Progenitor cell of endocrine pancreas (in vitro differentiated cells): Measurements from ENCODE around the gene ASAP2. TPM values are rescaled to one million over a fixed set of nuclear protein-coding genes. Genes with fewer than 3 reads are reported as not detected.
"Not testable (repeated sequence)": the region's sequence is repeated elsewhere in the genome, so short reads cannot be mapped to it uniquely, and the experiment has no call there.

Experiments
- DNase-seq: peaks from one replicate; pipeline ENCODE4 v3.0.0; 2021; ENCODE audit warnings: low spot score; ENCODE audit not compliant: unreplicated experiment
- H3K27ac Mint-ChIP-seq: 2 replicates; pipeline ENCODE4 v1.8.0; 2021; ENCODE audit warnings: mild to moderate bottlenecking, moderate library complexity, mixed read lengths
- H3K27me3 Mint-ChIP-seq: 2 replicates; pipeline ENCODE4 v1.8.0; 2021; ENCODE audit warnings: mixed read lengths
- H3K36me3 Mint-ChIP-seq: 2 replicates; pipeline ENCODE4 v1.8.0; 2022; ENCODE audit warnings: mixed read lengths; ENCODE audit not compliant: insufficient read depth
- H3K4me1 Mint-ChIP-seq: 2 replicates; pipeline ENCODE4 v1.8.0; 2021; ENCODE audit warnings: low read depth, mixed read lengths
- H3K4me3 Mint-ChIP-seq: 2 replicates; pipeline ENCODE4 v1.8.0; 2021; ENCODE audit warnings: low read depth, mild to moderate bottlenecking, moderate library complexity, mixed read lengths
- H3K9me3 Mint-ChIP-seq: 2 replicates; pipeline ENCODE4 v1.8.0; 2021; ENCODE audit warnings: low read depth, mixed read lengths
- total RNA-seq: library from RNA; stranded (reverse); gene quantifications from 2 replicates; pipeline ENCODE4 v1.2.1, GENCODE V29; 2021
- TF ChIP-seq, protein P1 (sequence below): fragments of 200-600 bp; sonication (generic); IDR thresholded peaks from one replicate; pipeline ENCODE4 v1.5.0; 2021; ENCODE audit warnings: antibody characterized with exemption, mild to moderate bottlenecking; ENCODE audit not compliant: unreplicated experiment

Gene ASAP2
- total RNA-seq, 1 donor from 2014 or later: 65.4 TPM

DNA sequence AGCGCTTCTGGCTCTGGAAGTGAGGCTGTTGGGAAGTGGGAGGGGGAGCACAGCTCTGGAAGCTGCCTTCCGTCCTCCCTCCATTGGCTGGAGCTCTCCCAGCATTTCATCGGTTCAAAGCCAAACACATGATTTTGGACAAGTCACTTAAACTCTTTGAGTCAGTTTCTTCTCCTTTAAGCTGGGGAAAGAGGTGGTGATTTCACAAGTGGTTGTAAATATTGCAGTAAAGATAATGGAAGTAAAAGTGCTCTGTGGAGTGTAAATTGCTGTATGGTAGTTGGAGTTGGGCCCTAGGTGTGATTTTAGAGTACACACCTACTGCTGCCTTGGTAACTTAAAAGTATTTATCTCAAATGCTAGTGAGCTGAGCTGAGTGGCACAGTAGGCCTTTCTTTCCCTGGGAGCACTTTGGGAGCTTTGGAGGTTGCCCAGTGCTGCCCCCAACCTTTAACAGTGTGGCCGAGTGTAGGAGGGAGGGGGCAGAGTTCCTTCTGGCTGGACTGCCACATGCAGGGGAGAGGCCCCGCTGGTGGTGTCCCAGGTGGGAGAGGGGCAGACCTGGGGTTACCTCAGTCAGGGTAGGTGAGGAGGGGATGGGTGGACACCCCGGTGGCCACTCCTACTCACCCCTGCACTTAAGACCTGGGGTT is 54.7 kb downstream of the ASAP2 start:
- Mint-ChIP-seq H3K4me1 (peaks cover 40% of the 10 kb centered on the region), H3K4me3 (no peak overlapping the region), H3K36me3 (no peaks in the 10 kb centered on the region), H3K27ac (peak overlapping the region; percentile 60), H3K27me3 (no peaks in the 10 kb centered on the region), H3K9me3 (no peaks in the 10 kb centered on the region)
- TF ChIP-seq, protein P1, sequence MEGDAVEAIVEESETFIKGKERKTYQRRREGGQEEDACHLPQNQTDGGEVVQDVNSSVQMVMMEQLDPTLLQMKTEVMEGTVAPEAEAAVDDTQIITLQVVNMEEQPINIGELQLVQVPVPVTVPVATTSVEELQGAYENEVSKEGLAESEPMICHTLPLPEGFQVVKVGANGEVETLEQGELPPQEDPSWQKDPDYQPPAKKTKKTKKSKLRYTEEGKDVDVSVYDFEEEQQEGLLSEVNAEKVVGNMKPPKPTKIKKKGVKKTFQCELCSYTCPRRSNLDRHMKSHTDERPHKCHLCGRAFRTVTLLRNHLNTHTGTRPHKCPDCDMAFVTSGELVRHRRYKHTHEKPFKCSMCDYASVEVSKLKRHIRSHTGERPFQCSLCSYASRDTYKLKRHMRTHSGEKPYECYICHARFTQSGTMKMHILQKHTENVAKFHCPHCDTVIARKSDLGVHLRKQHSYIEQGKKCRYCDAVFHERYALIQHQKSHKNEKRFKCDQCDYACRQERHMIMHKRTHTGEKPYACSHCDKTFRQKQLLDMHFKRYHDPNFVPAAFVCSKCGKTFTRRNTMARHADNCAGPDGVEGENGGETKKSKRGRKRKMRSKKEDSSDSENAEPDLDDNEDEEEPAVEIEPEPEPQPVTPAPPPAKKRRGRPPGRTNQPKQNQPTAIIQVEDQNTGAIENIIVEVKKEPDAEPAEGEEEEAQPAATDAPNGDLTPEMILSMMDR: no peak
- no peak for DNase-seq

DNA sequence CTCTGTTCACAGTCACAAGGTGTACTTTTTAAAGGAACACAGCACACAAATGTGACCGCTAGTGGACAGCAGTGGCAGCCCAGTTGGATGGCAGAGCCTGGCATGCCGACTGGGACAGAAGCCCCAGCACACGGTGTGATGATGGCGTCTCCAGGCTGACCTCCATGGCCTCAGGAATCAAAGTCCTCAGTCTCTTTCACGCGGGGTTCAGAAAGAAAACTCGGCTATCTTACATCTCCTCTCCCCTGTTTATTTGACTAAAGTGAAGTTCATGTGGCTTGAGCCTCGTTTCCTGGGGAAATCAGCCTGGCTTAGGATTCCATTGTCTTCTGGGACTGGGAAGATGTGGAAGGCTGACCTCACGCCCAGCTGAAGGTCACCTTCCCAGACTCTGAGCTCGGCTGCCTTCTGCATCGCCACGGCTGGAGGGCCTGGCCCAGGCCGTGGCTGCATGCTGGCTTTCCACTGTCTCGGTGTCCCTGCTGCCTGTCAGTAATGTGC is 56.1 kb downstream of the ASAP2 start:
- Mint-ChIP-seq H3K4me3 (no peak overlapping the region), H3K27ac (peak overlapping the region; percentile 71), H3K9me3 (no peaks in the 10 kb centered on the region), H3K27me3 (no peaks in the 10 kb centered on the region), H3K4me1 (peaks cover 39% of the 10 kb centered on the region), H3K36me3 (peaks cover 2% of the 10 kb centered on the region)
- DNase-seq: no peak
- TF ChIP-seq, protein P1: no peak

DNA sequence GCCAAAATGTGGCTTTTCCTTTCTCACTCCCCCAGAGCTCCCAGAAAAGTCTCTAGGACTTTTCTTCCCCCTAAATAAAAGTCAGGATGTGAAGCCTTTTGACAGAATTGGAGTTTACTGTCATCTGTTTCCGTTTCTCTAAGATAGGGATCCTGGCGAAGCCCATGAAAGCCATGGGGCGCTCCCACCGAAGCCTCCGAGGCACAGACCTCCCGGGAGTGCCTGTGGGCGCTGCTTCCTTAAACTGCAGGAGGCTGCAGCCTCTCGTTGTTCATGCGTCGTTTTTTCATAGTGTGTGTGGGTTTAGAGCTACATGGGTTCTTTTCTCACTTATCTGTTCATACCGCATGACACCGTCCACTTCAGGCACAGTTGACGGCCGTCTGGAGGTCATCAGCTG is 56.8 kb downstream of the ASAP2 start:
- Mint-ChIP-seq H3K27ac (peak overlapping the region; percentile 73), H3K4me1 (peaks cover 41% of the 10 kb centered on the region), H3K27me3 (no peaks in the 10 kb centered on the region), H3K4me3 (no peak overlapping the region), H3K9me3 (no peaks in the 10 kb centered on the region), H3K36me3 (peaks cover 2% of the 10 kb centered on the region)
- TF ChIP-seq, protein P1: no peak
- DNase-seq: no peak

DNA sequence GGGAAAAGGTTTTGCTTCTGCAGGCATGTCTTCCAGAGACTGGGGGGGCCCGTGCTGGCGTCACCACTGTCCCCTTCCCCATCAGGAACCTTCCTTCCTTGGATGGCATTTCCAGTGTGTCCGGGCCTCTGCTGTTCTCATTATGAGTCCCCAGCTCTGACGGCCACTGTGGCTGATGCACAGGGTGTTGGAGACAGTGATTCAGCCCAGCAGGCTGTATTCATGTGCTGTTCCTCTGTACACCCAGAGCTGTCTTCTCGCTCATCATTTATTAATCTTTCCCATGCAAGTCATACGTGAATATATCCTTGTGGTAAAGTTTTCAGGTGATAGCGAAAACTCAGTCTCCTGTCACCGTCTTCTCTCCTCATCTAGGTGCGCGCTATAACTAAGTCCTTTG is 57.7 kb downstream of the ASAP2 start:
- peaks cover 40% of the 10 kb centered on the region for H3K4me1 Mint-ChIP-seq
- H3K36me3 Mint-ChIP-seq: peaks cover 2% of the 10 kb centered on the region
- no peak overlapping the region for H3K4me3 Mint-ChIP-seq
- H3K27me3 Mint-ChIP-seq: no peaks in the 10 kb centered on the region
- no peak for DNase-seq
- TF ChIP-seq, protein P1: no peak
- H3K27ac Mint-ChIP-seq: peak overlapping the region; percentile 7
- H3K9me3 Mint-ChIP-seq: no peaks in the 10 kb centered on the region

DNA sequence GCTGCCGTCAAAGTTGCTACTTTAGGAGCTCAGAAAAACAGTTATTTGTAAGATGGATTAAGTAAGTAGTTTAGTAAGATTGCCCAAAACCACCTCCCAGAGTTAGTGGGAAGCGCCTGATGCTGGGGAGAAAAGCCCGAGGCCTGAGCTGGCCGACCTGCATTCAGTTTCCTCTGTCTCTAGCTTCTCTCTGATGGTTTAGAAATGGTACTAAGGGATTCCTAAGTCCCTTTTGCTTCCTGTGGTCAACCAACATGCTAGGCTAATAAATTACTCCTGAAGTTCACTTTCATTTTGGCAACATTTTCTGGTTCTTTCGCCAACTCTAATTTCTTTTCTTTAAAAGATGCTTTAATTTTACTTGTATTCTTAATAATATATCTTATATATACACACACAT is 60.1 kb downstream of the ASAP2 start:
- Mint-ChIP-seq H3K27ac (no peak overlapping the region), H3K4me1 (peaks cover 37% of the 10 kb centered on the region), H3K9me3 (peaks cover 5% of the 10 kb centered on the region), H3K4me3 (no peak overlapping the region), H3K27me3 (no peaks in the 10 kb centered on the region), H3K36me3 (peaks cover 7% of the 10 kb centered on the region)
- no peak for DNase-seq
- TF ChIP-seq, protein P1: no peak

DNA sequence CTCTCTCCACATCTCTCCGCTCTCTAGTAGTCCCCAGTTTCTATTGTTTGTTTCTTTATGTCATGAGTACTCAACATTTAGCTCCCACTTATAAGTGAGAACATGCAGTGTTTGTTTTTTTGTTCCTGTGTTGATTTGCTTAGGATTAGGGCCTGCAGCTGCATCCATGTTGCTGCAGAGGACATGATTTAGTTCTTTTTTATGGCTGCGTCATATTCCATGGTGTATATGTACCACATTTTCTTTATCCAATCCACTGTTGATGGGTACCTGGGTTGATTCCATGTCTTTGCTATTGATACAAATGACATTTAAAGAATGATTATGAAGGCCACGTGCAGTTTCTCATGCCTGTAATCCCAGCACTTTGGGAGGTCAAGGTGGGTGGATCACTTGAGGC is 60.7 kb downstream of the ASAP2 start:
- DNase-seq, H3K27ac Mint-ChIP-seq, H3K4me3 Mint-ChIP-seq, H3K27me3 Mint-ChIP-seq: not testable (repeated sequence)
- Mint-ChIP-seq H3K9me3 (peaks cover 10% of the 10 kb centered on the region), H3K36me3 (peaks cover 12% of the 10 kb centered on the region), H3K4me1 (peaks cover 37% of the 10 kb centered on the region)
